ENCODE results near the gene PDE10A.

- TF ChIP-seq CTCF (IDR thresholded peaks at IDR 0.05) (no peak), EP300 (IDR thresholded peaks at IDR 0.05) (no peak), POLR2A (IDR thresholded peaks at IDR 0.05) (no peak)
These were observed 117.2 kb downstream of the PDE10A start for GRCh38 chr6:165545806-165546205.

All from tibial nerve (tissue), 4 donors.